Neural cell (in vitro differentiated cells): ENCODE results near the gene PI4K2B.

Source experiments
- CTCF ChIP-seq: fragments of 450-650 bp; IDR thresholded peaks from 2 replicates; pipeline ENCODE4 v1.5.1; 2014; ENCODE audit warnings: antibody characterized with exemption, mild to moderate bottlenecking, moderate library complexity; ENCODE audit not compliant: poor library complexity, severe bottlenecking
- EP300 ChIP-seq: fragments of 450-650 bp; conservative IDR thresholded peaks from 2 replicates; pipeline ENCODE4 v1.6.1; 2014; ENCODE audit warnings: antibody characterized with exemption, mild to moderate bottlenecking, moderate library complexity; ENCODE audit not compliant: poor library complexity, severe bottlenecking
- EZH2 ChIP-seq: fragments of 200-600, 300-800 bp; shearing (Covaris generic), sonication (generic); IDR thresholded peaks from 2 replicates; pipeline ENCODE4 v1.6.1; 2014; ENCODE audit warnings: antibody characterized with exemption, low read length, borderline replicate concordance, mild to moderate bottlenecking; ENCODE audit not compliant: insufficient read depth, poor library complexity, severe bottlenecking
- RAD21 ChIP-seq: fragments of 450-650 bp; conservative IDR thresholded peaks from 2 replicates; pipeline ENCODE4 v1.6.1; 2014; ENCODE audit warnings: antibody characterized with exemption, mild to moderate bottlenecking, moderate library complexity
- TF ChIP-seq, protein P1 (sequence below): IDR thresholded peaks from 2 replicates; pipeline ENCODE4 v1.6.1; 2012; ENCODE audit warnings: borderline replicate concordance

DNA sequence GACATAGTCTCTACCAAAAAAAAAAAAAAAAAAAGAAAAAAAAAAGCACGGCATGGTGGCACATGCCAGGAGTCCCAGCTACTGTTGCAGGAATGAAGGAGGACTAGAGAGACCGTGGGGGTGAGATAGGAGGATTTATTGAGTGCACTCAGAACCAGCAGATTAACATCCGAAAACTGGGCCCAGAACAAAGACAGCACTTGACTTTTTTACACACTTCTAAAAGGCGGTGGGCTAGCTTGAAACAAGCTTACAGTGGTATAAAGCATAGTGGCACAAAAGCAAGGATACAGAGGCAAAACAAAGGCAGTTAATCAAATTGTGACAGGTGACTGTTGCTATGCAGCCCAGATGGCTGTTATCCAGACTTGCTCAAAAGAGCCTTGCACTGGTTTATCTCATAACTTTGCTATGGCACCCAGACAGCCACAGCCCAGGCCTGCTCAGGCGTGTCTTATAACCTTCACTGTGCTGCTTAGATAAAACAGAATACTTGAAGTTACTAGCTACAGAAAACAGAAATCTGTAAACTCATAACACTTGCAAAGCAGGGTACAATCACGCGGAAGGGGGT lies 9.9 kb upstream of the PI4K2B start:
- TF ChIP-seq CTCF = no peak
- TF ChIP-seq, protein P1, sequence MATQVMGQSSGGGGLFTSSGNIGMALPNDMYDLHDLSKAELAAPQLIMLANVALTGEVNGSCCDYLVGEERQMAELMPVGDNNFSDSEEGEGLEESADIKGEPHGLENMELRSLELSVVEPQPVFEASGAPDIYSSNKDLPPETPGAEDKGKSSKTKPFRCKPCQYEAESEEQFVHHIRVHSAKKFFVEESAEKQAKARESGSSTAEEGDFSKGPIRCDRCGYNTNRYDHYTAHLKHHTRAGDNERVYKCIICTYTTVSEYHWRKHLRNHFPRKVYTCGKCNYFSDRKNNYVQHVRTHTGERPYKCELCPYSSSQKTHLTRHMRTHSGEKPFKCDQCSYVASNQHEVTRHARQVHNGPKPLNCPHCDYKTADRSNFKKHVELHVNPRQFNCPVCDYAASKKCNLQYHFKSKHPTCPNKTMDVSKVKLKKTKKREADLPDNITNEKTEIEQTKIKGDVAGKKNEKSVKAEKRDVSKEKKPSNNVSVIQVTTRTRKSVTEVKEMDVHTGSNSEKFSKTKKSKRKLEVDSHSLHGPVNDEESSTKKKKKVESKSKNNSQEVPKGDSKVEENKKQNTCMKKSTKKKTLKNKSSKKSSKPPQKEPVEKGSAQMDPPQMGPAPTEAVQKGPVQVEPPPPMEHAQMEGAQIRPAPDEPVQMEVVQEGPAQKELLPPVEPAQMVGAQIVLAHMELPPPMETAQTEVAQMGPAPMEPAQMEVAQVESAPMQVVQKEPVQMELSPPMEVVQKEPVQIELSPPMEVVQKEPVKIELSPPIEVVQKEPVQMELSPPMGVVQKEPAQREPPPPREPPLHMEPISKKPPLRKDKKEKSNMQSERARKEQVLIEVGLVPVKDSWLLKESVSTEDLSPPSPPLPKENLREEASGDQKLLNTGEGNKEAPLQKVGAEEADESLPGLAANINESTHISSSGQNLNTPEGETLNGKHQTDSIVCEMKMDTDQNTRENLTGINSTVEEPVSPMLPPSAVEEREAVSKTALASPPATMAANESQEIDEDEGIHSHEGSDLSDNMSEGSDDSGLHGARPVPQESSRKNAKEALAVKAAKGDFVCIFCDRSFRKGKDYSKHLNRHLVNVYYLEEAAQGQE = no peak
- no peak for TF ChIP-seq EZH2
- TF ChIP-seq RAD21 = no peak
- no peak for TF ChIP-seq EP300
